ENCODE results near the gene CNN2.

CNN2 gene

DNA sequence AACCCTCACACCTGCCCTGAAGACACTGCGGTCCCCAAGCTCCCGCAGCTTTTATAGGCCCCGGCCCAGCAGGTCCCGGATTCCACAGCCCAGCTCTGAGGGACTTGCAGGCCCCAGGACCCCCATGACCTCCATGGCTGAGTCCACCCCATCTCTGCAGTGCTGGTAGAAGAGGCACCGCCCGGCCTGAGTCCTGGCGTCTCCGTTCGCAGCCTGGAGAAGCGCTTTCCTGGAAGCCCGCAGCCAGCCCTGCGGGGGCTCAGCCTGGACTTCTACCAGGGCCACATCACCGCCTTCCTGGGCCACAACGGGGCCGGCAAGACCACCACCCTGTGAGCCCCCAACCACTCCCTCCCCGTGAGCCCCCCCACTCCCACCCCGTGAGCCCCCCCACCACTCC, 22.7 kb downstream of the CNN2 start:
- DNase-seq (ENCODE audit: low read depth): no peak

DNA sequence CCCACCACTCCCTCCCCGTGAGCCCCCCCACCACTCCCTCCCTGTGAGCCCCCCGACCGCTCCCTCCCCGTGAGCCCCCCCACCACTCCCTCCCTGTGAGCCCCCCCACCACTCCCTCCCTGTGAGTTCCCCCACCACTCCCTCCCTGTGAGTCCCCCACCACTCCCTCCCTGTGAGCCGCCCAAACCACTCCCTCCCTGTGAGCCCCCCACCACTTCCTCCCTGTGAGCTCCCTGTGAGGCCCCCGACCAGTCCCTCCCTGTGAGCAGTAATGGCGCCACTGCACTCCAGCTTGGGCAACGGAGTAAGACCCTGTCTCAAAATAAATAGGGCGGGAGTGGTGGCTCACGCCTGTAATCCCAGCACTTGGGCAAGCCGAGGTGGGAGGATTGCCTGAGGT, 23.4 kb downstream of the CNN2 start:
- DNase-seq (ENCODE audit: low read depth): no peak

DNA sequence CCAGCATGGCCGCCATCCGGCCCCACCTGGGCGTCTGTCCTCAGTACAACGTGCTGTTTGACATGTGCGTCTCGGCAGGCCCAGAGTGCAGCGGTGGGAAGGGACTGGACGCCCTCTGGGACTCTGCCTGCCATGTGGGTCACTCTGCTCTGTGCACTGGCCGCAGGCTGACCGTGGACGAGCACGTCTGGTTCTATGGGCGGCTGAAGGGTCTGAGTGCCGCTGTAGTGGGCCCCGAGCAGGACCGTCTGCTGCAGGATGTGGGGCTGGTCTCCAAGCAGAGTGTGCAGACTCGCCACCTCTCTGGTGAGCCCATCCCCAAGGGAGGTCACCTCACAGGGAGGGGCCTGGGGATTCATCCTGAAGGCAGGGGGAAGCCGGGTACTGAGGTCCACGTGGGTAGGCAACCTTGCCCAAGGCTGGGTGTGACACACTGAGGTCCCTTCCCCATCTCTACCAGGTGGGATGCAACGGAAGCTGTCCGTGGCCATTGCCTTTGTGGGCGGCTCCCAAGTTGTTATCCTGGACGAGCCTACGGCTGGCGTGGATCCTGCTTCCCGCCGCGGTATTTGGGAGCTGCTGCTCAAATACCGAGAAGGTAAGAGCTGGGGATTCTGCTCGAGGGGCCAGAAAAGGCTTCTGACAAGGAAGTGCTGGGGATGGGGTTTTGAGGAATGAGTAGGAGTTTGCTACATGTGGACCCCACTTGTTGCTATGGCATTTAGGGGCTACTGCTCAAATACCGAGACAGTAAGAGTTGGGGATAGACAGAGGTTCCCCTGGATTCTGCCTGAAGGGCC, 24.8 kb downstream of the CNN2 start:
- DNase-seq (ENCODE audit: low read depth): no peak

DNA sequence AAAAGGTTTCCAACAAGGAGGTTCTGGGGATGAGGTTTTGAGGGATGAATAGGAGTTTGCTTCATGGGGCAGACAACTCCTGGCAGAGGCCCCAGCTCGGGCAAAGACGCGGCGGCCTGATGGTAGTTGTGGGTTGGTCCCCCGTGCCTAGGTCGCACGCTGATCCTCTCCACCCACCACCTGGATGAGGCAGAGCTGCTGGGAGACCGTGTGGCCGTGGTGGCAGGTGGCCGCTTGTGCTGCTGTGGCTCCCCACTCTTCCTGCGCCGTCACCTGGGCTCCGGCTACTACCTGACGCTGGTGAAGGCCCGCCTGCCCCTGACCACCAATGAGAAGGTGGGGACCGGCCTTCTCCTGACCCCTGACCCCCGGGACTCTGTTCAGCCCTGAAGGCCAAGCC, 25.4 kb downstream of the CNN2 start:
- DNase-seq (ENCODE audit: low read depth): no peak

DNA sequence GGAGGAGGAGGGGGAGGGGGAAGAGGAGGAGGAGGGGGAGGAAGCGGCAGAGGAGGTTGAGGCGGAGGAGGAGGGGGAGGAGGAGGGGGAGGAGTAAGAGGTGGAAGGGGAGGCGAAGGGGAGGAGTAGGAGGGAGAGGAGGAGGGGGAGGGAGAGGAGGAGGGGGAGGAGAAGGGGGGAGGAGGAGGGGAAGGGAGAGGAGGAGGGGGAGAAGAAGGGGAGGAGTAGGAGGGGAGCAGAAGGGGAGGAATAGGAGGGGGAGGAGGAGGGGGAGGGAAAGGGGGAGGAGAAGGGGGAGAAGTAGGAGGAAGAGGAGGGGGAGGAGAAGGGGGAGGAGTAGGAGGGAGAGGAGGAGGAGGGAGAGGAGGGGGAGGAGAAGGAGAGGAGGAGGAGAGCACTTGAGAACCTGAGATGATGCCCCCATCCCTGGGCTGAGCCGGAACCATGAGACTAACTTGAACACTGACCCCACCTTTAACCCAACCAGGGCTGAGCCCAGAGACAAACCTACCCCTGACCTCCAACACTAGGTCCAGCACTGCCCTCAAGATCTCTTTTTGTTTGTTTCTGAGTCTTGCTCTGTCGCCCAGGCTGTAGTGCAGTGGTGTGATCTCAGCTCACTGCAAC, 26.1 kb downstream of the CNN2 start:
- DNase-seq (ENCODE audit: low read depth): no peak

DNA sequence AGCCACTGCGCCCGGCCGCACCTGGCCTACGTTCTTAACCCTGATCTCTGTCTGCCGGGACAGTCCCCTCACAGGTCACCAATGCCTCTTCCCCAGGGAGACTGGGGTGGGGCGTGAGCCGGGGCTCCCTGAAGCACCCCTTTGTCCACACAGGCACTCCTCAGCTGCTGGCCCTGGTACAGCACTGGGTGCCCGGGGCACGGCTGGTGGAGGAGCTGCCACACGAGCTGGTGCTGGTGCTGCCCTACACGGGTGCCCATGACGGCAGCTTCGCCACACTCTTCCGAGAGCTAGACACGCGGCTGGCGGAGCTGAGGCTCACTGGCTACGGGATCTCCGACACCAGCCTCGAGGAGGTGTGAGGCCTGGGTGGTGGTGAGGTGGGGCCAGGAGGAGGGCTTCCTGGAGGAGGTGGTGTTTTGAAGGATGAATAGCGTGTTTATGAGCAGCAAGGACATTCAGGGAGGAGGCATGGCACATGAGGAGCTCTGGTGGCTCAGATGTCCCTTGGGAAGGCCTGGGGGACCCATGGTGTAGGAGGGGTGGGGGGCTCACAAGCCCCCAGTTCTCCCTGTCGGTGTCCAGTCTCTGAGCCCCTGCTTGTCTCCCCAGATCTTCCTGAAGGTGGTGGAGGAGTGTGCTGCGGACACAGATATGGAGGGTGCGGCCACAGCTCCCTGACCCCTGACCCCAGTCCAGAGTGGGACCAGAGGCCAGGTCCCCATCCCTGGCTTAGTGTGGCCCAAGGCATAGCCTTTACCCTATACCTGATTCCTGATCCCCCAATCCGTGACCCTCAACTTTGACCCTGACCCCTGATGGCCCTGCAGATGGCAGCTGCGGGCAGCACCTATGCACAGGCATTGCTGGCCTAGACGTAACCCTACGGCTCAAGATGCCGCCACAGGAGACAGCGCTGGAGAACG, 27.0 kb downstream of the CNN2 start:
- no peak for DNase-seq (ENCODE audit: low read depth)

DNA sequence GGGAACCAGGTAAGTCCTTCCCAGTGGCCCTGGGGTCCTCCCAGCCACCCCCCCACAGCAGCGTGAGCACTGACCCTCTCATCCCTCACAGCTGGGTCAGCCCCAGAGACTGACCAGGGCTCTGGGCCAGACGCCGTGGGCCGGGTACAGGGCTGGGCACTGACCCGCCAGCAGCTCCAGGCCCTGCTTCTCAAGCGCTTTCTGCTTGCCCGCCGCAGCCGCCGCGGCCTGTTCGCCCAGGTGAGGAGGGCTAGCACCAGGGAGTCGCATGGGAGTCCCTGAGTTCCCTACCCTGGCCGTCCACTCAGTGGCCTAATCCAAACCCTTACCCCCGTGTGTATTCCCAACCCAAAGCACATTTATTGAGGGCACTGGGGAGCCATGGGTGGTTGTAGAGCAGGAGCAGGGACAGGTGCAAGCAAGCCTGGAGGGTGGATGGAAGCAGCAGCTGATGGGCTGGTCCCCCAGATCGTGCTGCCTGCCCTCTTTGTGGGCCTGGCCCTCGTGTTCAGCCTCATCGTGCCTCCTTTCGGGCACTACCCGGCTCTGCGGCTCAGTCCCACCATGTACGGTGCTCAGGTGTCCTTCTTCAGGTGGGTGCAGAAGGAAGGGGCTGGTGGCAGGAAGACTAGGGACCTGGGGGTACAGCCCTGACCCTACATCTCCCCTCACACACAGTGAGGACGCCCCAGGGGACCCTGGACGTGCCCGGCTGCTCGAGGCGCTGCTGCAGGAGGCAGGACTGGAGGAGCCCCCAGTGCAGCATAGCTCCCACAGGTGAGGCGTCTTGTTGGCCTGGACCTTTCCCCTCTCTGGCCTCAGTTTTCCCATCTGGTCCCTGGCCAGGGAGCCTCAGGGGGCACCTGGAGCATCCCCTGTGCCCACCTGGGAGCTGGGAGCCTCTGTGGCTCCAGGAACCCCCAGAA, 28.0 kb downstream of the CNN2 start:
- no peak for DNase-seq (ENCODE audit: low read depth)

DNA sequence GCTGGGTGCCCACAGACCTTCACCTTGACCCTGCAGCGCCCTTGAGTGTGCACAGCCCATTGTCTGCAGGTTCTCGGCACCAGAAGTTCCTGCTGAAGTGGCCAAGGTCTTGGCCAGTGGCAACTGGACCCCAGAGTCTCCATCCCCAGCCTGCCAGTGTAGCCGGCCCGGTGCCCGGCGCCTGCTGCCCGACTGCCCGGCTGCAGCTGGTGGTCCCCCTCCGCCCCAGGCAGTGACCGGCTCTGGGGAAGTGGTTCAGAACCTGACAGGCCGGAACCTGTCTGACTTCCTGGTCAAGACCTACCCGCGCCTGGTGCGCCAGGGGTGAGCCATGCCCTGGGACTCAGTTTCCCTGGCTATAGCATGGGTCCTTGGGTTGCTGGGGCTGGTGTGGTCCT, 28.6 kb downstream of the CNN2 start:
- DNase-seq (ENCODE audit: low read depth): no peak

DNA sequence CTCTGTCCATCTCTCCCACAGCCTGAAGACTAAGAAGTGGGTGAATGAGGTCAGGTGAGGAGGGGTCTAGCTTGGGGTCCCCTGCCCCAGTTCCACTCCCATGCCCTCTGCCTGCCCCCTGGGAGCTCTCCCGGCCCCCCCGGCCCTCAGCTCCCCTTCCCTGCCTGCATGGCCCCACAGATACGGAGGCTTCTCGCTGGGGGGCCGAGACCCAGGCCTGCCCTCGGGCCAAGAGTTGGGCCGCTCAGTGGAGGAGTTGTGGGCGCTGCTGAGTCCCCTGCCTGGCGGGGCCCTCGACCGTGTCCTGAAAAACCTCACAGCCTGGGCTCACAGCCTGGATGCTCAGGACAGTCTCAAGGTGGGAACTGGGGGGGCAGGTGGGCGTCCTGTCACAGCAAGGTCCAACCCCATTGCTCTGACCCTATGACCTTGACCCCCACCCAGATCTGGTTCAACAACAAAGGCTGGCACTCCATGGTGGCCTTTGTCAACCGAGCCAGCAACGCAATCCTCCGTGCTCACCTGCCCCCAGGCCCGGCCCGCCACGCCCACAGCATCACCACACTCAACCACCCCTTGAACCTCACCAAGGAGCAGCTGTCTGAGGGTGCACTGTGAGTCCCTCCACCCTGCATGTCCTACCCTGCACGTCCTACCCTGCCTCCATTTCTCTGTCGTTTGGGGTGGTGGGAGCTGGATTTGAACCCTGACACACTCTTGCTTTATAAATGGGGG, 29.6 kb downstream of the CNN2 start:
- no peak for DNase-seq (ENCODE audit: low read depth)

DNA sequence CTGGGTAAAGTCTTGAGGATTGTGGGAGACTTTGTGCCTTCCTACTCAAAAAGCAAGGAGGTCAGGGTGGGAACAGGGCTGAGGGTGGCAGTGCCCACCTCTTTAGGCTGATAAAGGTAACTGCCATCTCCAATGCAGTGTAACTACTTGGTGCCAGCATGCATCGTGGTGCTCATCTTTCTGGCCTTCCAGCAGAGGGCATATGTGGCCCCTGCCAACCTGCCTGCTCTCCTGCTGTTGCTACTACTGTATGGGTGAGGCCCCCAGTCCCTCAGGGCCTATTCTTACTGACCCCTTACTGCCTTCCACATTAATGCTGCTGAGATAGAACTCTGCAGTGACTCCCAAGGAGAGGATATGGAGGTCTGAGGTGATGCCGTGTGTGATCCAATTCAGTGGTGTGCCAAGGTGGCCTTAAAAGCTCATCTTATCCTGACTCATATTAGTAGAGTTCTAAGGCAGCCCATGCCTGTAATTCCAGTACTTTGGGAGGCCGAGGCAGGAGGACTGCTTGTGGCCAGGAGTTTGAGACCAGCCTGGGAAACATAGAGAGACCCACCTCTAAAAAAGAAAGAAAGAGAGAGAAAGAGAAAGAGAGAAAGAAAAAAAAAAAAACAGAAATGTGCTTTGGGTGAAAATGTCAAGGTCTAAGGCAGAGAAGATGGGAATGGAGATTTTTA, 30.9 kb downstream of the CNN2 start:
- no peak for DNase-seq (ENCODE audit: low read depth)

DNA sequence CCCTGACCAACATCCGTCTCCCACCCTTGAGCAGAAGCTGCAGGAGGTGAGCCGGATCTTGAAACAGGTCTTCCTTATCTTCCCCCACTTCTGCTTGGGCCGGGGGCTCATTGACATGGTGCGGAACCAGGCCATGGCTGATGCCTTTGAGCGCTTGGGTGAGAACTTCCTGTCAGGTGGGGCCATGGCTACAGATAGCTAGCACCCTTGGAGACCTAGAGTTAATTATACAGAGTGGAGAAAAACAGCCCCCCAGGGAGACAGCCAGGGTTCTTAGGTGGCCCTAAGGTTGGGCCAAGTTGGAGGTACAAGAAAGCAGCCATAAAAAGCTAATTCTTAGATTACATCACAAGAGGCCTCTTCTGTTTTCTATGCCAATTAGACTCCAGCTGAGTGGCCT, 31.7 kb downstream of the CNN2 start:
- DNase-seq (ENCODE audit: low read depth): no peak

DNA sequence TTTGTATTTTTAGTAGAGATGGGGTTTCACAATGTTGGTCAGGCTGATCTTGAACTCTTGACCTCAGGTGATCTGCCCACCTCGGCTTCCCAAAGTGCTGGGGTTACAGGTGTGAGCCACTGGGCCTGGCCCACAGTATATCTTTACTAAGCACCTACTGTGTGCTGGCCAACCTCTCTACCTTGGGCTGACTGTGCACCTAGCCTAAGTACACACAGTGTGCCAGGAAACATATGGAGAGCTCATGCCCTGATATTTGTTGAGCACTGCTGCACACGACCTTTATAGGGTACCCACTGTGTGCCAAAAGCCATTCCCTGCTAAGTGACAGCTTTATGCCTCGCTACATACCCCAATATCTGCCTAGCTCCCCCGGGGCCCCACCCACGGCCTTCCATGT, 34.3 kb downstream of the CNN2 start:
- no peak for DNase-seq (ENCODE audit: low read depth)

DNA sequence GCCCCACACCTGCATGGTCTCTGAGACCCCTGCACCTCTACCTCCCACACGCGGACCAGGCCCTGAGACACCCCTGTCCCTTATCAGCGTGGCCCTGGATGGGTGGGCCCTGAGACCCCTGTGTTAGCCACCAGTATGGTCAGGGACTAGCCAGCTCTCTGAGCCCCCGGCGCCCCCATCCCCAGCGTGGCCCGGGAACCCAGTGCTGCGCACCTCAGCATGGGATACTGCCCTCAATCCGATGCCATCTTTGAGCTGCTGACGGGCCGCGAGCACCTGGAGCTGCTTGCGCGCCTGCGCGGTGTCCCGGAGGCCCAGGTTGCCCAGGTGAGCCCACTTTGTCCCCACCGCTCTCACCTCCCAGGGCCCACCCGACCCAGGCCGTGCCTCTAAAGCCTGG, 35.6 kb downstream of the CNN2 start:
- DNase-seq (ENCODE audit: low read depth): no peak

DNA sequence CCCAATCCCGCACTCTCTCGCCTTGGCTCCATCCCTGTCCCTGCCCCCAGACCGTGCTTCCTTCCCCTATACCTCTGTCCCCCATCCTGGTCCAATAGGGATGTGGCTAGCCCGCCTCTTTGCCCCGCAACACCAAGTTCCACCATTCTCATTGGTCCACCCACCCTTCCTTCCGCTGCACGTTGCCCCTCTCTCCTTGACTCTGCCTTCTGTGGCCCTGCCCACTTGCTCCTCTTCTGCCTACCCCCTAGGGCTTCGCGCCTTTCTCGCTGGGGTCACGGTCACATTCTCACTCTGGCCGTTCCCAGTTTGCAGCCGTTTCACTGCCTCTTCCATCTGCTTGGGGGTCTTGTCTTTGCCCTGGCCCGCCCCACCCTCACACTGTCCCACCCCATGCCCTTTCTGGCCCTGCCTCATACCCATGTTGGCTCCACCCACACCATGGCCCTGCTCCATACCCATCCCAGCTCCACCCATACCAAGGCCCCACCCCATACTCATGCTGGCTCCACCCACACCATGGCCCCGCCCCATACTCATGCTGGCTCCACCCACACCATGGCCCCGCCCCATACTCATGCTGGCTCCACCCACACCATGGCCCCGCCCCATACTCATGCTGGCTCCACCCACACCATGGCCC, 36.1 kb downstream of the CNN2 start:
- no peak for DNase-seq (ENCODE audit: low read depth)

DNA sequence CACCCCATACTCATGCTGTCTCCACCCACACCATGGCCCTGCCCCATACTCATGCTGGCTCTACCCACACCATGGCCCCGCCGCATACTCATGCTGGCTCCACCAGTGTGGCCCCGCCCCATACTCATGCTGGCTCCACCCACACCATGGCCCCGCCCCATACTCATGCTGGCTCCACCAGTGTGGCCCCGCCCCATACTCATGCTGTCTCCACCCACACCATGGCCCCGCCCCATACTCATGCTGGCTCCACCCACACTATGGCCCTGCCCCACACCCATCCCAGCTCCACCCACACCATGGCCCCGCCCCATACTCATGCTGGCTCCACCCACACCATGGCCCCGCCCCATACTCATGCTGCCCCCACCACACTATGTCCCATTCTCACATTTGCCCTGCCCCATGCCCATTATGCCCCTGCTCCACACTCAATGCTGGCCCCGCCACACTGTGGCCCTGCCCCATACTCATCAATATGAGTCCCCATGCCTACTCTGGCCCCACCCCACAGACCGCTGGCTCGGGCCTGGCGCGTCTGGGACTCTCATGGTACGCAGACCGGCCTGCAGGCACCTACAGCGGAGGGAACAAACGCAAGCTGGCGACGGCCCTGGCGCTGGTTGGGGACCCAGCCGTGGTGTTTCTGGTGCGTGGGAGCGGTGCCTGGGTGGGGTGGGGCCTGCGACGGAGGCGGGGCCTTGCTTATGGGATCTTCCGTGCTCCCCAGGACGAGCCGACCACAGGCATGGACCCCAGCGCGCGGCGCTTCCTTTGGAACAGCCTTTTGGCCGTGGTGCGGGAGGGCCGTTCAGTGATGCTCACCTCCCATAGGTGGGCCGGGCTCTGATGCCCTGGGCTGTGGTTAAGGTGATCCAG, 36.9 kb downstream of the CNN2 start:
- DNase-seq (ENCODE audit: low read depth): no peak

DNA sequence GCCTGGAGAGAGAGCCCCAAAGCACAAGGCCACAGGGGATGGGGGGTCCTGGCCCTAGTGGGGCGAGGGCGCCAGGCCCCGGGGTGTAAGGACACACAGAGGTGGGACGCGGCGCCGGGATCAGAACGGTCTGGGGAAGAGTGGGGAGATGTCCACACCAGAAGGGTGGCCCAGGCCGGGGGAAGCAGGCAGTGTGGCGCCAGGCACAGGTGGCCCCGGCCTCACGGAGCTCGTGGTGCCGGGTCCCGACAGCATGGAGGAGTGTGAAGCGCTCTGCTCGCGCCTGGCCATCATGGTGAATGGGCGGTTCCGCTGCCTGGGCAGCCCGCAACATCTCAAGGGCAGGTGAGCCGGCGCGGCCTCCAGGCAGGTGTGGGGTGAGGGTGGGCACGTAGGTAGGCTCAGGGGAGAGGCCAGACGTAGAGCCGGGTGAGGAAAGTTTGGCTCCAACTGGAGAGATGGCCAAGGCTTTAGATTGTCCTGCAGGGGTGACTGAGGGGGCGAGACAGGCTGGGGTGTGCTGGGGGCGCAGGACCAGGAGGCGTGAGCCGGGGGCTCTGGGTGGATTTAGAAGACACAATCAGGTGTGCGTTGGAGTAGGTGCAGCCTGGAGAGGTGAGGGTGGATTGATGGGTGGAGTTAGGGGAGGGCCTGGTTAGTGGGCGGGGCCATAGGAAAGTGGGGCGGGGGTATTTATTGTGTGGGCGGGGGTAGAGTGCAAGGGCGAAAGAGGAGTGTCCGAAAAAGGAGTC, 37.7 kb downstream of the CNN2 start:
- DNase-seq (ENCODE audit: low read depth): no peak

DNA sequence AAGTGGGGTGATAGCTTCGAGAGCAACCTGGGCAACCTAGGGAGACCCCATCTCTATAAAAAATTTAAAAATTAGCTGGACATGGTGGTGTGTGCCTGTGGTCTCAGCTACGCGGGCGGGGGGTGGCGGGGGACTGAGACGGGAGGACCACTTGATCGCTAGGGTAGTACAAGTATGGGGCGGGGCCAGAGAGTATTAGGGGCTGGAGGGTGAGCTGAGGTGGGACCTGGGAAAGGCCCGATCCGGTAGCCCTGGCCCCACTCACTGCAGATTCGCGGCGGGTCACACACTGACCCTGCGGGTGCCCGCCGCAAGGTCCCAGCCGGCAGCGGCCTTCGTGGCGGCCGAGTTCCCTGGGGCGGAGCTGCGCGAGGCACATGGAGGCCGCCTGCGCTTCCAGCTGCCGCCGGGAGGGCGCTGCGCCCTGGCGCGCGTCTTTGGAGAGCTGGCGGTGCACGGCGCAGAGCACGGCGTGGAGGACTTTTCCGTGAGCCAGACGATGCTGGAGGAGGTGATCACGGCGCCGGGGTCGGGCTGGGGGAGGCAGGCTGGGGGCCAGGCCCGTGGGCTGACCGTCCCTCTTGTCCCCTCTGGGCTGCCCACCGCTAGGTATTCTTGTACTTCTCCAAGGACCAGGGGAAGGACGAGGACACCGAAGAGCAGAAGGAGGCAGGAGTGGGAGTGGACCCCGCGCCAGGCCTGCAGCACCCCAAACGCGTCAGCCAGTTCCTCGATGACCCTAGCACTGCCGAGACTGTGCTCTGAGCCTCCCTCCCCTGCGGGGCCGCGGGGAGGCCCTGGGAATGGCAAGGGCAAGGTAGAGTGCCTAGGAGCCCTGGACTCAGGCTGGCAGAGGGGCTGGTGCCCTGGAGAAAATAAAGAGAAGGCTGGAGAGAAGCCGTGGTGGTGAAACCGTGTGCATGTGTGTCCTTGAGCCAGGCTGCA, 38.5 kb downstream of the CNN2 start:
- DNase-seq (ENCODE audit: low read depth): no peak

Measured in stimulated activated CD8-positive, alpha-beta memory T cell treated with anti-CD3 and anti-CD28 coated beads, Interleukin-15, amount 100 ng/mL, for 1 hour (primary cell).